HG03575 (cell line): ENCODE data around the gene RUVBL1.

Experiments
- ATAC-seq: cut with Tn5 transposase; IDR thresholded peaks from one replicate; pipeline ENCODE4 v1.9.1; 2021; ENCODE audit not compliant: unreplicated experiment, insufficient number of reproducible peaks, low FRiP score; ENCODE audit errors: extremely low read depth

Gene RUVBL1

DNA sequence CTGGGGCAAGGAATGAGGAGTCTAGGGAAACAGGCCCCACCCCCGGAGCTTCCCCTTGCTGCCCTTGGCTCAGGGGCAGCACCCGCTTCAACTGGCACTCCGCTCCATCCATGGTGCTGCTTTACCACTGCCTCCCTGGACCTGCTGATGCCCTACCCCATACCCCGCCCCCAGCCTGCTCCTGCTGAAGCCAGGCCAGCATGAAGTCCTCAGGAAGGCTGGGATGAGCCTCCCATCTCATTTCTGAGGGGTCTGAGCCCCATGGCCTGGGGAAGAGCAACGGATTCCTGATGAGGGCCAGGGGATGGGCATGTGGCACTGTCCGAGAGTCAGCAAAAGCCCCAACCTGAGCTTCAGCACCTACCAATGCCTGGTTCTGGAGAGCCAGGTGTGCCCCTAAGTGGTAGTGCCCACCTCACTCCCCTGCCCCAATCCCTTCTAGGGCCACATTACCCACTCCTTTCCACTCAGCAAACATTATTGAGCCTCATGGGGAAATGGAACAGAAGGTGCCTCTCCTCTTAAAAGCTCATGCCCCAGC lies 50.4 kb downstream of the RUVBL1 start:
- ATAC-seq, result no peak

- ATAC-seq, result no peak
These were observed 51.0 kb downstream of the RUVBL1 start for GRCh38 chr3:128072454-128073184.

GRCh38 chr3:128071771-128072453 lies 51.7 kb downstream of the RUVBL1 start:
- ATAC-seq, result no peak

- no peak for ATAC-seq
These were observed 52.6 kb downstream of the RUVBL1 start for GRCh38 chr3:128070898-128071591.

GRCh38 chr3:128069271-128069670 lies 54.3 kb downstream of the RUVBL1 start:
- no peak for ATAC-seq

DNA sequence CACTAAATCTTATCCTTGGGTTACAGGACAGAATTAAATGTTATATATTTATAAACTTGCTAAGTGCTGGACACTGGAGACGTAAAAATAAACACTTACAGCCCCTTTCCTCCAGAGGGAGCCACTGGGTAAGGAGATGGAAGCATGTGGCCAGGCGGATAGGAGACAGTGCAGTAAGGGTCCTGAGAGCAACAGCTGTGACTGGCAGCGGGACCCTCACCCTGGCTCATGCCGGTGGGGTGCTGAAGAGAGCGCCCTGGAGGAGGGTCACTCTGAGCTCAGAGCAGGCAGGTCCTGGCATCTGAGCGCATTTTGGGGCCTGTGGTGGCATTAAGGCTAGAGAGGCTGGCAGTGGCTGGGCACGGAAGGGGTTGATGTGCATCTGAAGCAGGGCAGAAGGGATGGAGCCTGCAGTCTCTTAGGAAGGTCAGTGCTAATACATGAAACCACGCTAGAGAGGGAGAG lies 55.4 kb downstream of the RUVBL1 start:
- ATAC-seq, result no peak

DNA sequence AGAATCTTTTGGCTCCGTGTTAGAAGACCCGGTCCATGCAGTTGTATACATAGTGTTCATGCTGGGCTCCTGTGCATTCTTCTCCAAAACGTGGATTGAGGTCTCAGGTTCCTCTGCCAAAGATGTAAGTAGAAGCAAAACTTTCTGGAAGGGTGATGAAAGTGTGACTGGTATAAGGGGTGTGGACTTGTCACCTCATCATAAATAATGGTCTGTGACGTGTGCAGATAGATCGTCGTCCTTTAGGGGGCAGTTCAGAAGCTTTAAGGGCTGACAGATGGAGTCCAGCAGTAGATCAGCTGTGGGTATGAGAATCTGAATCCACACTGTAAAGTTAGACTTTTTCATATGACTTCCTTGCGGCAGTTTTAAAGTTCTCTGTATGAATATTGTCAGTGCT lies 56.1 kb downstream of the RUVBL1 start:
- ATAC-seq, result no peak

DNA sequence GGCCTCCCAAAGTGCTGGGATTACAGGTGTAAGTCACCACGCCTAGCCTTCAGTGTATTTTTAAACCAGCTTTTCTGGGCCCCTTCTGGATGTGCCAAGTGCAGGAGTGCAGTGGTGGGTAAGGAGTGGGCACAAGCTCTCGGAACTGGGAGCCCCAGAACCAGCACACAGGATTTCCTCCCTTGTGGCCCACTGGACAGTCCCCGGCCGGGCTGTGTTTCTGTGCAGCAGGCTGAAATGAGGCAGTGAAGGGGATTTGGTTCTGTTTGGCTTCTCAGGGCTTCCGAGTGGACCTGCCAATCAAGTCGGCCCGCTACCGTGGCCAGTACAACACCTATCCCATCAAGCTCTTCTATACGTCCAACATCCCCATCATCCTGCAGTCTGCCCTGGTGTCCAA lies 56.9 kb downstream of the RUVBL1 start:
- no peak for ATAC-seq

GRCh38 chr3:128066114-128066513 lies 57.5 kb downstream of the RUVBL1 start:
- no peak for ATAC-seq

DNA sequence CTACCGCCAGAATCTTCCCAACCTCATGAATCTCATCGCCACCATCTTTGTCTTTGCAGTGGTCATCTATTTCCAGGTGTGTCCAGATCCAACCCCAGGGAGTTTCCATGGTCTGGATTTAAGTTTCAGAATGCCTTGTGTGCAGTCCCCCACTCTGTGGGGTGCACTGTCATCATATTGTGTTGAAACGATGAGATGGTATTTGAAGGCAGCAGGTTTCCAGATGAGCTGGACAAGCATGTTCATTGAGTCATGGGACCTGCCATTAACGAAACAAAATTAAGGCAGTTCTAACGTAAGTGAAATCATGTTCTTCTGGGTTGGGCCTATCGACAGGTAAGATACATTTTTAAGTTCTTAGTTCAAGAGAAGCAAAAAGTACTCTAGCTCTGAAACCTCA lies 58.6 kb downstream of the RUVBL1 start:
- ATAC-seq, result no peak

GRCh38 chr3:128063865-128064264 lies 59.7 kb downstream of the RUVBL1 start:
- ATAC-seq, result no peak

- ATAC-seq, result no peak
These were observed 61.4 kb downstream of the RUVBL1 start for GRCh38 chr3:128062033-128062745.

DNA sequence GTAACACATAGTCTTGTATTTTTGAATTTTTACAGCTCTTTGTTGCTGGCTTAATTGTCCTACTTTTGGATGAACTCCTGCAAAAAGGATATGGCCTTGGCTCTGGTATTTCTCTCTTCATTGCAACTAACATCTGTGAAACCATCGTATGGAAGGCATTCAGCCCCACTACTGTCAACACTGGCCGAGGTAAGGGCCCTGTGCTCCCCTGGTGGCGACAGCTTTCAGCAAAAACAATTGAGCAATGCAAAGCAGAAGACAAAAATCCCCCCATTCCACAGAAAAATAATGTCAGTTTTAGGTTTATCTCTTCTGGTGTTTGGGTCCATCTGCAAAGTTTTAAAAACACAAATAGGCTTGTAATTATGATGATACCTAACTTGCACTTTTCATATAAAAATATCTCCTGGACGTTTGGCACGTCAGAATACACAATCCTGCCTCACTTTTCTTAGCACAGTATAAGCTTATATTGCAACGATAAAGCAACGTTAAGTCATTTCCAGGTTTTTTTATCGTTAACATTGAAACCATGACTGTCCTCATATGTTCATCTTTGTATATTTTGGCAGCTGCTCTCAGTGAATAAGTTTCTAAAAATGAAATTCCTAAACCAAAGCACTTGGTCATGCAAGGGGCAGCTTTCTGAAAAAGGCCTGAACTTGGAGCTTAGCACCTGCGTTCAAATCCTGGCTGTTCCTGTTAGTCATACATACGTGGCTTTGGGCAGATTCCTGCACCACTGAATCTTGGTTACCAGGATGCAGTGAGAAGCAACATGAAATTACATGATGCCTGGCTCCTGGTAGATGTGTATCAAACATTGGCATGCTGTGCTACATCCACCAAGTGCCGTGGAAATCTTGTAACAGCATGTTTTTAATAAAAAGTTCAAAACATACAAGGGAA lies 62.9 kb downstream of the RUVBL1 start:
- ATAC-seq, result no peak

- no peak for ATAC-seq
These were observed 67.4 kb downstream of the RUVBL1 start for GRCh38 chr3:128056258-128056657.

- ATAC-seq, result no peak
These were observed 69.2 kb downstream of the RUVBL1 start for GRCh38 chr3:128054367-128054766.

- no peak for ATAC-seq
These were observed 70.0 kb downstream of the RUVBL1 start for GRCh38 chr3:128053614-128054013.

- no peak for ATAC-seq
These were observed 70.8 kb downstream of the RUVBL1 start for GRCh38 chr3:128052595-128053351.
